ENCODE results near the gene PAN2. TPM values are rescaled to one million over a fixed set of nuclear protein-coding genes. Genes with fewer than 3 reads are reported as not detected.
A peak's percentile ranks its signal among the peaks of the same experiment; 100 is the strongest.

The PAN2 gene
- total RNA-seq, 4 donors from 2014 or later, result 14.1 to 34.5 (median 24.4) TPM

DNA sequence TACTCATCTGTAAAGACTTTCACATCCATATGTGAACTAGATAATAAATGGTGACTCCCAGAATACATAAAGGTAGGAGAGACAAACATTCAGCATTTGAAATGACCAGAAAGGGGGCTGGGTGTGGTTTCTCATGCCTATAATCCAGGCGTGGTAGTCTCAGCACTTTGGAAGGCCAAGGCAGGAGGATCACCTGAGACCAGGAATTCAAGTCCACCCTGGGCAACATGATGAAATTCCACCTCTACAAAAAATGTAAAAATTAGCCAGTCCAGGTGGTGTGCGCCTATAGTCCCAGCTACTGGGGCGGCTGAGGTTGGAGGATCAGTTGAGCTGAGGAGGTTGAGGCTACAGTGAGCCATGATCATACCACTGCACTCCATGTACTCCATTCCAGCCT lies 29.5 kb downstream of the PAN2 start:
- Histone ChIP-seq H3K36me3 (peaks cover 0 to 59% (median 37%) of the 10 kb centered on the region in 4 donors), H3K4me1 (peaks cover 22 to 32% (median 28%) of the 10 kb centered on the region in 4 donors), H3K27ac (replicated peaks in 1 of 4) (no peak overlapping the region), H3K9me3 (no peaks in the 10 kb centered on the region), H3K4me3 (no peak overlapping the region), H3K27me3 (no peaks in the 10 kb centered on the region)
- DNase-seq (ENCODE audit: extremely low spot score), result no peak
- intact Hi-C loops (cut with DNase I), result no loop called here
- 85% methylated on average over 3 of the region's 3 CpGs for WGBS
- no peak for TF ChIP-seq POLR2AphosphoS5 (IDR thresholded peaks at IDR 0.05)
- TF ChIP-seq EP300 (IDR thresholded peaks at IDR 0.05), result no peak
- TF ChIP-seq, protein P1, sequence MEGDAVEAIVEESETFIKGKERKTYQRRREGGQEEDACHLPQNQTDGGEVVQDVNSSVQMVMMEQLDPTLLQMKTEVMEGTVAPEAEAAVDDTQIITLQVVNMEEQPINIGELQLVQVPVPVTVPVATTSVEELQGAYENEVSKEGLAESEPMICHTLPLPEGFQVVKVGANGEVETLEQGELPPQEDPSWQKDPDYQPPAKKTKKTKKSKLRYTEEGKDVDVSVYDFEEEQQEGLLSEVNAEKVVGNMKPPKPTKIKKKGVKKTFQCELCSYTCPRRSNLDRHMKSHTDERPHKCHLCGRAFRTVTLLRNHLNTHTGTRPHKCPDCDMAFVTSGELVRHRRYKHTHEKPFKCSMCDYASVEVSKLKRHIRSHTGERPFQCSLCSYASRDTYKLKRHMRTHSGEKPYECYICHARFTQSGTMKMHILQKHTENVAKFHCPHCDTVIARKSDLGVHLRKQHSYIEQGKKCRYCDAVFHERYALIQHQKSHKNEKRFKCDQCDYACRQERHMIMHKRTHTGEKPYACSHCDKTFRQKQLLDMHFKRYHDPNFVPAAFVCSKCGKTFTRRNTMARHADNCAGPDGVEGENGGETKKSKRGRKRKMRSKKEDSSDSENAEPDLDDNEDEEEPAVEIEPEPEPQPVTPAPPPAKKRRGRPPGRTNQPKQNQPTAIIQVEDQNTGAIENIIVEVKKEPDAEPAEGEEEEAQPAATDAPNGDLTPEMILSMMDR (IDR thresholded peaks at IDR 0.05), result no peak
- no peak for TF ChIP-seq POLR2A (IDR thresholded peaks at IDR 0.05; ENCODE audit: low read depth)

DNA sequence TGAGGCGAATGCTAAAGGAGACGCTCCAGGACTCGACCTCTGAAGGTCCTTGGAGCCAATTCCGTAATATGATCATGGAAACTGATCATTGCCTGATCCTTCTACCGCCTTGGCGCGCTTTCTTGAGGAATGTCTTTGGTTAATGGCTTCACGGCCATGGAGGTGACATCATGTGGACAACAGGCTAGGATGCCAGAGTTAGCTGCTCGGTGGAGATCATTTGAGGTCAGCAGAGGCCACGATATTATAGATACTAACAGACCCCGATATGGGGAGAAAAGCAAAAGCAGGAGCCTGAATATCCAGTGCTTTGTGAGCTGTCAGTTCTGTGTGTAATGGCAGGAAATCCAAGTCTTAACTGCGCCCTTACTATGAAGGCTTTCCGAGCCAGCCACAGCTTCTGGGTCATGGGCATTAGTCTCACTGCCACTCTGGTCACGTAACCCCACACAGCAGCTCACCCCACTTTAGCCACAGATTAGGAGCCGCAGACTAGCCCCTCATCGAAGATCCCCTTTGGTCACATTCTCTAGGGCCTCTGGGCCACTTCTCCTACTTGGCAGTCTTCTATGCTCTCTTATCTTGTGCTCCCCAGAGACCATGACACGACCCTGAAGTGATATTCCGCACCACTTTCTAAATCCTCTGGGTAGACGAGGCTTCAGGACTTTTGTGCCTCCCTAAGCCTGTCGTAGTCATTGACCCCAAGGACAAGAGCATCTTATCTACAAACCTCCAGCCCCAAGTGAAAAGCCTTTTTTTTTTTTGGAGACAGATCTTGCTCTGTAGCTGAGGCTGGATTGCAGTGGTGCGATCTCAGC lies 32.9 kb downstream of the PAN2 start:
- TF ChIP-seq, protein P1 (IDR thresholded peaks at IDR 0.05), result no peak
- TF ChIP-seq POLR2AphosphoS5 (IDR thresholded peaks at IDR 0.05) (no peak), POLR2A (IDR thresholded peaks at IDR 0.05; ENCODE audit: low read depth) (no peak), EP300 (IDR thresholded peaks at IDR 0.05) (no peak)
- peak; percentile 92 for DNase-seq (ENCODE audit: extremely low spot score)
- H3K4me1 ChIP-seq, result peaks cover 54 to 66% (median 62%) of the 10 kb centered on the region in 4 donors
- no peaks in the 10 kb centered on the region for H3K27me3 ChIP-seq
- H3K27ac ChIP-seq (replicated peaks in 1 of 4), result peak overlapping the region; percentile 90 to 98 (median 96)
- intact Hi-C loops (cut with DNase I), result no loop called here
- peaks cover 0 to 27% (median 24%) of the 10 kb centered on the region in 4 donors for H3K36me3 ChIP-seq
- H3K4me3 ChIP-seq, result peak overlapping the region; percentile 84 to 93 (median 85)
- no peaks in the 10 kb centered on the region for H3K9me3 ChIP-seq
- 41% methylated on average over 21 of the region's 21 CpGs for WGBS

DNA sequence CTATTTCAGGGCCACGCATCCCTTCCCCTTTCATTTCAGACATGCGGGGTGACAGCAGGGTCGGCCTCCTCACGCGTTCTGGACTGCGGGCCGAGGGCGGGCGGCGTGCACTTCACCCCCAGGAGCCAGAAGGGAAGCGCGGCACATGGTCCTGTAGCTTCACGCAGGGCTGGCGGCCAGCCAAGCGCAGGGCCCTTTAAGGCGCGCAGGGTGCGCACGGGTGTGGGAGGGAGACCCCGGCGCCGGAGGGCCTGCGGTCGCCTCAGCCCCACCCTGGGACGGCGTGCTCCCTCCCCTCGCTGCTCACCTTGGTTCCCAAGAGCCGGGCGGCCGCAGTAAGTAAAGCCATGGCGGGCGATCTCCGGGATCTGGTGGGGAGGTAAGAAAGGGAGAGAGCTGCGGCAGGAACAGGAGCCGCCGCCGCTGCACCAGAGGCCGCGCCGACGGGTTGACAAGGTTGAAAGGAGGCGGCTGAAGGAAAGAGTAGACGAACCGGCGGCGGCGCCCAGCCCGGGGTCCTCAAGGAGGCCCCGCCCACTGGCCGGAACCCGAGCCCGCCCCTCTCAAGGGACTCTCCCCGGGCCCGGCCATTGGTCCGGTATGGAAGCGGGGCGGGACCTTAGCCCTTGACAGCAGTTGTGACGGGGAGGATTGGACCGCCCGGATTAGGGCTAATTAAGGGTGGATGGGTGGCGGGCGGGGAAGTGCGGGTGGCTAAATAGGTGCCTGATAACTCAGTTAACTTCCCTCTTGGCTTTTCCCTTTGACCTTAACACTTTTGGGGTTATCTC lies 33.8 kb downstream of the PAN2 start, which contains the start of gene CS:
Gene CS, minus strand, starts transcription at position 478 of the 791 bp plus-strand sequence. Its CDS starts 129 bp downstream, at position 349.
- DNase-seq (ENCODE audit: extremely low spot score), result peak; percentile 100
- no peaks in the 10 kb centered on the region for H3K27me3 ChIP-seq
- TF ChIP-seq POLR2A (IDR thresholded peaks at IDR 0.05; ENCODE audit: low read depth) (peak; percentile 69), EP300 (IDR thresholded peaks at IDR 0.05) (no peak), POLR2AphosphoS5 (IDR thresholded peaks at IDR 0.05) (peak; percentile 79 to 92)
- TF ChIP-seq, protein P1 (IDR thresholded peaks at IDR 0.05), result no peak
- WGBS, result under 1% methylated on average over 35 of the region's 63 CpGs
- peak within 1 kb of the TSS; percentile 84 to 93 (median 85) for H3K4me3 ChIP-seq
- intact Hi-C loops (cut with DNase I), result no loop called here
- H3K4me1 ChIP-seq, result peaks cover 54 to 72% (median 66%) of the 10 kb centered on the region in 4 donors
- no peaks in the 10 kb centered on the region for H3K9me3 ChIP-seq
- peaks cover 0 to 22% (median 18%) of the 10 kb centered on the region in 4 donors for H3K36me3 ChIP-seq
- H3K27ac ChIP-seq (replicated peaks in 1 of 4), result peak within 1 kb of the TSS; percentile 90 to 98 (median 96)

GRCh38 chr12:56299308-56299852 lies 34.4 kb downstream of the PAN2 start:
- no peak for DNase-seq (ENCODE audit: extremely low spot score)
- peak overlapping the region; percentile 90 to 98 (median 96) for H3K27ac ChIP-seq (replicated peaks in 1 of 4)
- peaks cover 58 to 78% (median 68%) of the 10 kb centered on the region in 4 donors for H3K4me1 ChIP-seq
- TF ChIP-seq POLR2AphosphoS5 (IDR thresholded peaks at IDR 0.05) (no peak), EP300 (IDR thresholded peaks at IDR 0.05) (no peak), POLR2A (IDR thresholded peaks at IDR 0.05; ENCODE audit: low read depth) (no peak)
- TF ChIP-seq, protein P1 (IDR thresholded peaks at IDR 0.05), result no peak
- 1% methylated on average over 10 of the region's 10 CpGs for WGBS
- peaks cover 0 to 22% (median 14%) of the 10 kb centered on the region in 4 donors for H3K36me3 ChIP-seq
- no peaks in the 10 kb centered on the region for H3K9me3 ChIP-seq
- H3K27me3 ChIP-seq, result no peaks in the 10 kb centered on the region
- intact Hi-C loops (cut with DNase I), result no loop called here
- H3K4me3 ChIP-seq, result peak overlapping the region; percentile 84 to 93 (median 85)

Data from esophagus muscularis mucosa (tissue), 4 donors.